Stimulated activated CD4-positive, alpha-beta T cell treated with anti-CD3 and anti-CD28 coated beads, Interleukin-12 subunit alpha, Interleukin-12 subunit beta, amount 100 ng/mL, for 48 hours (primary cell): ENCODE measurements around the gene RAB40B.
"Not testable (repeated sequence)": the region's sequence is repeated elsewhere in the genome, so short reads cannot be mapped to it uniquely, and the experiment has no call there.

Experiments used
- DNase-seq, 3 donors: peaks; one replicate each; pipeline ENCODE4 v3.0.0-alpha.2; 2020; ENCODE audit warnings: low read depth in 2 of 3, low spot score in 1 of 3

RAB40B gene

DNA sequence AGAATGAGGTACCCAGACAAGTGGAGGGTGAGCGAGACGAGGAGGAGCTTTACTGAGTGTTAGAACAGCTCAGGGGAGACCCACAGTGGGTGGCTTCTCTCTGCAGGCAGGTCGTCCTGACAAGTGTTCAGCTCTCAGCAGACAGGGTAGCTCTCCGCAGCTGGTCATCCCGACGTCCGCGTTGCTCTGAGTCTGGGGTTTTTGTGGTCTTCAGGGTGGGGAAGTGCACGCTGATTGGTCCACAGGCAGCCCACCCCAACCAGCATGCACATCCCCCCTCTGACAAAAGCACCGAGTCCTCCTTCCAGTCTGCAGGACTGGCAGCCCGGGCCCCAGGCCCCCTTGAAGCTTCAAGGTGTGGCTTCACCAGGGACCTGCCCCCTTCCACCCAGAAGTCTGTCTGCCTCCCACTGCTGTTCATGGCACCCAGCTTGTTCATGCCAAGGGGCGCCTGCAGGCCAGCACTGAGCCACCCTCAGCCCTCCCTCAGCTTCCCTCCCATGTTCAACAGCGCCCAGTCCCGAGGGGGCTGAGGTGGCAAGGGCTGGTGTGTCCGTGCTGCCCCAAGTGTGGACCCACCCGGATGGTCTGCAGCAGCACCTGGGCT lies 30.4 kb downstream of the RAB40B start:
- no peak for DNase-seq

DNA sequence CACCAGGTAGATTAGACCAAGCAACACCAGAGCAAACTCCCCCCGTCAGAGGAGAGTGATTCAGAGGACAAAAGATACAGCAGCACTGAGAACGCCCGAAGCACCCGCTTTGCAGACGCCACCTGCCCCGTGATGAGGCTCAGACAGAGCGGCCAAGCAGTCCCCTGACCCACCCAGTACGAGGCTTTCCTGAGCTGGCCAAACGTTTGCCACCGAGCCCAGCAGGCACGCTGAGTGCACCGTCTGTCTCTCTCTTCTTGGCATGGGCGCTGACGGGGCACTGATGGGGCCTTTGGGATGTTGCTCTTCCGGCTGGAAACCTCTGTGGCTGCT lies 30.9 kb downstream of the RAB40B start:
- DNase-seq, result no peak

GRCh38 chr17:82666931-82667667 lies 31.4 kb downstream of the RAB40B start:
- DNase-seq, result no peak

- no peak for DNase-seq
These were observed 32.6 kb downstream of the RAB40B start for GRCh38 chr17:82665891-82666290.

- DNase-seq, result no peak
These were observed 33.3 kb downstream of the RAB40B start for GRCh38 chr17:82665217-82665616.

DNA sequence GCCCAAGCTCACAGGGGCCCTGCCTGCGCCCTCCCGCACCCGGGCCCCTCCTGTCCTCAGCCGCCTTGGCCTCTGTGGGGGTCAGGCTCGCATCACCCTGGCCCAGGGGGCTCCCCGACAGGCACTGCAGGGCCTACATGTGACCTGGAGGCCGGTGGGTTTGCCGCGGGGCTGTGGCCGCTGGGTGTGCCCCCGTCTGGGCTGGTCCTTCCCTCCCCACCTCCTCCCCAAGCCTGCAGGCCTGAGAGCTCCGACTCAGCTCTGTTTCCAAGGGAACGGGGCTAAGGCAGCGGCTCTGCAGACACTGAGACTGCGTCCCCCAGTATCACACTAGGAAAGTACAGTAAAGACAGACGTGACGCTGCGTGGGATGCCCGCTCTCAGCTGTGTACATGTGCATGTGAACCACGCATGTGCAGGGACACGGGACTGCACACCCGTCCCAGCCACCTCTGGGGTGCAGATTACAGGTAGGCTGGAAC lies 33.8 kb downstream of the RAB40B start:
- DNase-seq, result no peak

DNA sequence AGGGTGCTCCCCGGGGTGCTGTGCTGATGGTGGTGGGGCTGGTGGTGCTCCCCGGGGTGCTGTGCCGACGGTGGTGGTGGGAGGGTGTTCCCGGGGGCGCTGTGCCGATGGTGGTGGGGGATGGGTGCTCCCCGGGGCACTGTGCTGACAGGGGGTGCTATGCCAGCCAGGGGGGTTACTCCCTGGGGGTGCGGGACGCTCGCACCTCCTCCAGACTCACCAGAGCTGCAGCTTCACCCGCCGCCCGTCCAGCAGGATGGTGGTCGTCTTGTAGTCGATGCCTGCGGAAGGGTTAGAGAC lies 34.3 kb downstream of the RAB40B start:
- DNase-seq, result no peak

GRCh38 chr17:82663381-82664275 lies 34.9 kb downstream of the RAB40B start:
- no peak for DNase-seq

GRCh38 chr17:82662711-82663261 lies 35.7 kb downstream of the RAB40B start:
- DNase-seq, result no peak

DNA sequence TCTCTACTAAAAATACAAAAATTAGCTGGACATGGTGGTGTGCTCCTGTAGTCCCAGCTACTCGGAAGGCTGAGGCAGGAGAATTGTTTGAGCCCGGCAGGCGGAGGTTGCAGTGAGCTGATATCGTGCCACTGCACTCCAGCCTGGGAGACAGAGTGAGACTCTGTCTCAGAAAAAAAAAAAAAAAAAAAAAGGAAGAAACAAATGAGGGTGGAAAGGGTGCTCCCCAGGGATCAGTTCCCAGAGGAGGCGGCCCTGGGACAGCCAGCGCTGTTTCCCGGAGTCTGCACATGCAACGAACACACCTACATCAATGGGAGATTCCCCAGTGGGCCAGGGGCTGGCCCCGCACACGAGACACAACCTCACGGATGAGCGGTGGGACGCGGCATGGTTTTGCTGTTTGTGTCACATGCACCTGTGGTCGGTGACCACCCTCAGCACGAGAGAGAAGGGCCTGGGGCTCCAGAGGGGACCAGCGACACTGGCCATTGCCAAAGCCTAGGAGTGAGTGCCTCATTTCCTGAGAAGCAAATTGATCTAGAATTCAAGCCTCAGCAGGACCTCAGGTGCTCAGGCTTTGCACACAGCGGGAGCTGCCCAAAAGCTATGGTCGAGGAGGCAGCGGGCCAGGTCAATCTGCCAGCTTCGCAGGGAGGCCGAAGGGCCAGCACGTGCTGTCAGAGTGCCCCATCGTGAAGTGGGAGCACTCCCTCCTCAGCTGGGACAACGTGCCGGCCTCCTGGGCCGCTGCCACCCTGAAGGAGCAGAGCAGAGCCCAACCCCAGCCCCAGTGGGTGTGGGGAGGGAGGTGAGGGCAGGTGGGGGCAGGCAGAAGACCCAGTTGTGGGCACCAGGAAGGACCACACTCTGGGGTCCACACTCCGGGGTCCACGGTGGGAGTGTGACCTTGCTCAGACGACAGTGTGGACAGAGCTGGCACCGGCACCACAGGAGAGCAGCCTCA lies 36.5 kb downstream of the RAB40B start:
- no peak for DNase-seq

DNA sequence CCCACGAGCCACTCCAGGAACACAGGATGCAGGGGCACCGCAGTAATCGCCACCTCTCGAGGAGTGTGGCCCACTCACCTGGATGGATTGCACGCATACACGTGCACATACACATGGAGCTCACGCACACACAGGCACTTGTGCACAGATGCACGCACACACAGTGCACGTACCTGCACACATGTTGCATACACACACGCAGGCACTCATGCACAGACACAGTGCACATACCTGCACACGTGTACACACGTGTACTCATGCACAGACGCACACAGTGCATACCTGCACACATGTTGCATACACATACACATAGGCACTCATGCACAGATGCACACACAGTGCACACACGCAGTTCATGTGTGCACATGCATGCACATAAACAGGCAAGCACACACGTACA lies 38.6 kb downstream of the RAB40B start:
- no peak for DNase-seq

- no peak for DNase-seq
These were observed 39.6 kb downstream of the RAB40B start for GRCh38 chr17:82658796-82659452.

DNA sequence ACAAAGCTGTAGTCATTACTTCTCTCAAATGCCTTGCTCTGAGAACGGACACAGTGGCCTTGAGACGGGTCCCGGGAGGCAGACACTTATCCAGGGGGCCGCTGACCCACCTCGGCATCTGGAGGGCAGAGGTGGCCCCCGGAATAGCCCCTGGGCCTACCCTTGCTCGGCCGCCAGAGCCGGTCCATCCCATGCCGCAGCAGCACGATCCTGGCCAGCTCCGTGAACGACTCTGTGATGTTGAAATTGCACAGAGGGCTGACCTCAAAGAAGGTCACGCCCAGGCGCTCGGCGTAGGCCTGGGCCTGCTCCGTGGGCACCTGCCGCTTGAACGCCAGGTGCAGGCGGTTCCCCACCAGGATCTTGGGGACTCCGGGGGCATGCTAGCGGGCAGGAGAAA lies 40.2 kb downstream of the RAB40B start:
- DNase-seq, result no peak

- DNase-seq, result no peak
These were observed 40.6 kb downstream of the RAB40B start for GRCh38 chr17:82657926-82658325.

GRCh38 chr17:82656266-82656665 lies 42.2 kb downstream of the RAB40B start:
- DNase-seq, result no peak

DNA sequence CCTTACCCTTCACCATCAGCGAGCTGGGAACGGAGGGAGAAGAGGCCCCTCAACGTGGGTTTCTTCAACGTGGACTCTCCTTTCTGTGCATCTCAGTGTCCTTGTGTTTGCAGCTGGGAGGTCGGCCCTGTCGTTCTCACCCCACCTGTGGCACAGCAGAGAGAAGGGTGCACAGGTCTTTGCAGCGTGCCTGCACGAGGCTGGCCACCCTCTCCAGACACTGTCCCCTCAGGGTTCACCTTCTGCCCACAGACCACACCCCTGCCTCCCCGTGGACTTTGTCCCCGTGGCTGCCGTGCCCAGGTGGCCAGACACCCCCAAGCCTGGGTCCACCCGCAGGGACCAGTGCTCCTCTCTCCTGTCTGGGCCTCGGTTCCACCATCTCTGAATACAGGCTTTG lies 43.0 kb downstream of the RAB40B start:
- DNase-seq, result no peak

GRCh38 chr17:82655038-82655479 lies 43.4 kb downstream of the RAB40B start:
- DNase-seq, result no peak

GRCh38 chr17:82654611-82655010 lies 43.9 kb downstream of the RAB40B start:
- DNase-seq, result not testable (repeated sequence)

- DNase-seq, result no peak
These were observed 44.6 kb downstream of the RAB40B start for GRCh38 chr17:82653651-82654528.
